ENCODE measurements around the gene ATG10.

DNA sequence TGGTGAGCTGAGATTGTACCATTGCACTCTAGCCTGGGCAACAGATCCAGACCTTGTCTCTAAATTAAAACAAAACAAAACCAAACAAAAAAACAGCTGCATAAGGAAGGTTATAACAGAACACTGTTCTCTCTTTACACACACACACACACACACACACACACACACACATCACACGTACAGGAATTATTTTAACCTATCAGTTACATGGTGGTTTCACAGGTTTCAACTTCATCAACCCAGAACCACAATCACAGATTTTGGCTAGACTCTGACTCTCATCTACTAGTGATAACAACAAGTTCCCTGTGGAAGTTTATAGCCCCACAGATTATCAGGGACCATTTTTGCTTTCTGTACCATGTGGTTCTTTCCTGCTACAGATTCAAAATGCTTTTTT lies 246.1 kb downstream of the ATG10 start:
- TF ChIP-seq ZFYVE20 (CRISPR knock-in tag; IDR thresholded peaks at IDR 0.05; ENCODE audit: borderline replicate concordance, low read depth) (no peak), SATB2 (CRISPR knock-in tag; IDR thresholded peaks at IDR 0.05) (no peak), ZNF850 (CRISPR knock-in tag; conservative IDR thresholded peaks at IDR 0.05) (no peak), SMARCC2 (IDR thresholded peaks at IDR 0.05) (no peak), ZNF331 (CRISPR knock-in tag; IDR thresholded peaks at IDR 0.05) (no peak), ZNF766 (CRISPR knock-in tag; IDR thresholded peaks at IDR 0.05; ENCODE audit: borderline replicate concordance) (no peak), ERF (CRISPR knock-in tag; IDR thresholded peaks at IDR 0.05) (no peak), FOSL2 (CRISPR knock-in tag; IDR thresholded peaks at IDR 0.05) (no peak)
- TF ChIP-seq, protein P1, sequence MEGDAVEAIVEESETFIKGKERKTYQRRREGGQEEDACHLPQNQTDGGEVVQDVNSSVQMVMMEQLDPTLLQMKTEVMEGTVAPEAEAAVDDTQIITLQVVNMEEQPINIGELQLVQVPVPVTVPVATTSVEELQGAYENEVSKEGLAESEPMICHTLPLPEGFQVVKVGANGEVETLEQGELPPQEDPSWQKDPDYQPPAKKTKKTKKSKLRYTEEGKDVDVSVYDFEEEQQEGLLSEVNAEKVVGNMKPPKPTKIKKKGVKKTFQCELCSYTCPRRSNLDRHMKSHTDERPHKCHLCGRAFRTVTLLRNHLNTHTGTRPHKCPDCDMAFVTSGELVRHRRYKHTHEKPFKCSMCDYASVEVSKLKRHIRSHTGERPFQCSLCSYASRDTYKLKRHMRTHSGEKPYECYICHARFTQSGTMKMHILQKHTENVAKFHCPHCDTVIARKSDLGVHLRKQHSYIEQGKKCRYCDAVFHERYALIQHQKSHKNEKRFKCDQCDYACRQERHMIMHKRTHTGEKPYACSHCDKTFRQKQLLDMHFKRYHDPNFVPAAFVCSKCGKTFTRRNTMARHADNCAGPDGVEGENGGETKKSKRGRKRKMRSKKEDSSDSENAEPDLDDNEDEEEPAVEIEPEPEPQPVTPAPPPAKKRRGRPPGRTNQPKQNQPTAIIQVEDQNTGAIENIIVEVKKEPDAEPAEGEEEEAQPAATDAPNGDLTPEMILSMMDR (CRISPR knock-in tag; IDR thresholded peaks at IDR 0.05): no peak
- TF ChIP-seq, protein P2, sequence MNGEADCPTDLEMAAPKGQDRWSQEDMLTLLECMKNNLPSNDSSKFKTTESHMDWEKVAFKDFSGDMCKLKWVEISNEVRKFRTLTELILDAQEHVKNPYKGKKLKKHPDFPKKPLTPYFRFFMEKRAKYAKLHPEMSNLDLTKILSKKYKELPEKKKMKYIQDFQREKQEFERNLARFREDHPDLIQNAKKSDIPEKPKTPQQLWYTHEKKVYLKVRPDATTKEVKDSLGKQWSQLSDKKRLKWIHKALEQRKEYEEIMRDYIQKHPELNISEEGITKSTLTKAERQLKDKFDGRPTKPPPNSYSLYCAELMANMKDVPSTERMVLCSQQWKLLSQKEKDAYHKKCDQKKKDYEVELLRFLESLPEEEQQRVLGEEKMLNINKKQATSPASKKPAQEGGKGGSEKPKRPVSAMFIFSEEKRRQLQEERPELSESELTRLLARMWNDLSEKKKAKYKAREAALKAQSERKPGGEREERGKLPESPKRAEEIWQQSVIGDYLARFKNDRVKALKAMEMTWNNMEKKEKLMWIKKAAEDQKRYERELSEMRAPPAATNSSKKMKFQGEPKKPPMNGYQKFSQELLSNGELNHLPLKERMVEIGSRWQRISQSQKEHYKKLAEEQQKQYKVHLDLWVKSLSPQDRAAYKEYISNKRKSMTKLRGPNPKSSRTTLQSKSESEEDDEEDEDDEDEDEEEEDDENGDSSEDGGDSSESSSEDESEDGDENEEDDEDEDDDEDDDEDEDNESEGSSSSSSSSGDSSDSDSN (CRISPR knock-in tag; IDR thresholded peaks at IDR 0.05): no peak
